Prostate gland (tissue), 2 donors: Measurements from ENCODE around the gene FOXD4L1. TPM values are rescaled to one million over a fixed set of nuclear protein-coding genes. Genes with fewer than 3 reads are reported as not detected.
A peak's percentile ranks its signal among the peaks of the same experiment; 100 is the strongest.
"Not testable (repeated sequence)": the region's sequence is repeated elsewhere in the genome, so short reads cannot be mapped to it uniquely, and the experiment has no call there.

ENCODE experiments used
- DNase-seq: peaks from one replicate; pipeline ENCODE4 v3.0.0-alpha.2; 2019; ENCODE audit warnings: low spot score
- H3K27ac ChIP-seq, 2 donors: fragments of 200-600 bp; sonication (generic); 2 replicates each; pipeline ENCODE4 v1.5.1; 2017 to 2019
- H3K27me3 ChIP-seq: fragments of 200-600 bp; sonication (generic); replicated peaks from 2 replicates; pipeline ENCODE4 v1.5.1; 2019; ENCODE audit not compliant: insufficient read depth
- H3K36me3 ChIP-seq, 2 donors: fragments of 200-600 bp; sonication (generic); 1 replicate in 1 of 2; 2 replicates in 1 of 2; pipeline versions ENCODE4 v1.5.1 to v1.8.1; 2017 to 2019
- H3K4me1 ChIP-seq: fragments of 200-600 bp; sonication (generic); replicated peaks from 2 replicates; pipeline ENCODE4 v1.5.1; 2019
- H3K4me3 ChIP-seq, 2 donors: fragments of 200-600 bp; sonication (generic); 2 replicates each; pipeline ENCODE4 v1.5.1; 2017 to 2019
- H3K9me3 ChIP-seq: fragments of 200-600 bp; sonication (generic); 2 replicates; pipeline ENCODE4 v1.5.1; 2017
- WGBS: methylation state at CpG from one replicate; pipeline ENCODE4 v1.1.5; 2018; 5-methylcytosine and 5-hydroxymethylcytosine counted together
- intact Hi-C: fragments of 100-400 bp; cut with DNase I; formaldehyde crosslinking; loops from one replicate; pipeline ENCODE4 v1.14.2; 2022
- total RNA-seq, 2 donors: library from RNA; depleted of rRNA; stranded (reverse); fragments of >200 nt; gene quantifications; one replicate each; pipeline ENCODE4 v1.1.0, GENCODE V29; 2016

FOXD4L1 gene
- total RNA-seq, 2 donors from 2014 or later, result not detected

DNA sequence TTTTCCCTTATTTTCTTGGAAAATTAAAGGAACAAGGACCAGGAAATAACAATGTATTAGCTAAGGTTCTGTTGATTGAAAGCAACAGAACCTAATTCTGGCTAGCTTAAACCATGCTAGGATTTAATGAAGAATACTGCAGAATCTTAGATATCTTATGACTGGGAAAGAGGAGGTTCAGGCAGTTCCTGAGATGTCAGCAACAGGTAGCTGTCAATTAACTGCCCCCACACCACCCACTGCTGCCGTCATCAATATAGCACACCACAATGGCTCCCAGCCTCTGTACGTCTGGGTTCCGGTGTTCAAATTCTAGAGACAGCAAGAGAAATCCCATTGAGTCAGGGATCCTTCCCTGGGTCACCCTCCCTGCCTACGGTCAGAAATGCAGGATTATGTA lies 34.5 kb downstream of the FOXD4L1 start:
- H3K4me3 ChIP-seq, H3K9me3 ChIP-seq, intact Hi-C loops, H3K27ac ChIP-seq, H3K27me3 ChIP-seq, DNase-seq, H3K4me1 ChIP-seq, H3K36me3 ChIP-seq: not testable (repeated sequence)
- no CpG with 5 or more reads among the region's 4 CpGs for WGBS

DNA sequence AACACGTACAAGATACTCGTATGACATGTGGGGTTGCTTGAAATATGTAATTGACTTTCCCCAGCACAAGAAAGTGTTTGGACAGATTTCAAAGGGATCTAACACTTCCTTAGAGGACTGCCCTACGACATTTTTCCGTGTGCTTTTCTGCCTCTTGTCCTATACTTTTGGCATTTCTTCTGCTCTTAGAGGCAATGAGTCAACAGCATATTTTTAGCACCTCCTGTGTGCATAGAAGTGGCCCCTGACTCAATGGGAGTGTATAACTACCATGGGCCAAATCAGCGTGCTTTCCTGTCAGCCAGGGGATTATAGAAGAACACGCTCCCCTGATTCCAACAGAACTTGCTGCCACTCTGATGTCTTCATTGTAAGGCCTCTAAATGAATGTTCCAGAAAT lies 38.1 kb downstream of the FOXD4L1 start:
- intact Hi-C loops, DNase-seq, H3K36me3 ChIP-seq, H3K4me1 ChIP-seq, H3K4me3 ChIP-seq, H3K27me3 ChIP-seq, H3K27ac ChIP-seq, H3K9me3 ChIP-seq: not testable (repeated sequence)
- 67% methylated on average over 6 of the region's 6 CpGs for WGBS

DNA sequence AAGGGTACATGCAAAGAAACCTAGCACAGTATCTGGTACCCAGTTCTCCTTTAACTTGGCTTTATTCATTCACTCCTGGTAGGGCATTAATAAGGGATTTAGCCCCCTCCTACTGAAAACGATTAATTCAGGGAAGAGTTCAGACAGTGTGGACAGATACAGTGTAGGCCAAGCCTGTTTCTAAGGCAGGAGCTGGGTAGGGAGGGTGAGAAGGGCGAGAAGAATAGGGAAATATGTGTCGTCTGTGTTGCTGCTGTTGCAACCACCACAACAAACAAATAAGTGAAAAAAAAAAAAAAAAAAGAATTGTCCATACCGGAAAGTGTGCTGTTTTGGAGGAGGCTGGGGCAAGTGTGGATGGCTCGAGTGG lies 42.4 kb downstream of the FOXD4L1 start:
- H3K27me3 ChIP-seq, H3K4me1 ChIP-seq, DNase-seq, H3K36me3 ChIP-seq, H3K4me3 ChIP-seq, intact Hi-C loops, H3K27ac ChIP-seq, H3K9me3 ChIP-seq: not testable (repeated sequence)
- WGBS, result 32% methylated on average over 5 of the region's 5 CpGs

DNA sequence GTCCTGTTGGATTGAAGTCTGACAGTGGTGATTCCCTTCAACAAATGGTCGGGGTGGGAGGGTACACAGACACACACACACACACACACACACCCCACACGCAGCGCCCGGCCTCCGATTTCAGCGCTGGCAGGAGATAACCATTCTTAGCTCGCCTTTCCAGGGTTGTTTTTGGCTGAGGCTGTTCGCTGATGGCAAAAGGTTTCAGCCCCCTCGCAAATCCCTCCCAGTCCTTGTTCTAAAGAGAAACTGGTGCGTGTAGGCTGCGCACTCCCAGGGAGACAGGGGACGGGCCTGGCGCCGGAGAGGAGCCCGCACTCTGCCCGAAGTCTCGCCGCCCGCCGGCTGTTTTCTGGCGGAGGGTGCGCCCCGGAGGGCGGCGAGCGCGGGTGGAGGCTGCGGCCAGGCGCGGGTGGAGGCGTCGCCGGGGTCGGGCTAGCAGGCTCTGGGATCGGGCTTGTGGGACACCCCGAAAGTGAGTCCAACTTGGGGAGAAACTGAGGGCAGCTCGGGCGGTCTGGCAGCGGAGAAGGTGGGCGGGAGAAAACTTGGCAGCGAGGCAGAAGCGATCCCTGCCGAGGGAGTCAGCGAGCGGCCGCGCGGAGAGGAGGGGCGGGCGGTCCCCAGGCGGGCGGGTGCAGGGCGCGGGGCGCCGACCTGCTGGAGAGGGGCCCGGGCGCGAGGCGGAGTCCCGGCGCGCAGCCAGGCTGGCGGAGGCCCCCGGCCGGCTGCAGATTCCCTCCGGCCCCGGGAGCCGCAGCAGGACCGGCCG lies 42.9 kb downstream of the FOXD4L1 start:
- intact Hi-C loops, H3K27me3 ChIP-seq, H3K4me1 ChIP-seq, H3K9me3 ChIP-seq, DNase-seq, H3K36me3 ChIP-seq: not testable (repeated sequence)
- WGBS, result under 1% methylated on average over 52 of the region's 71 CpGs
- peak overlapping the region; percentile 50 to 67 for H3K27ac ChIP-seq
- peak overlapping the region; percentile 41 to 48 for H3K4me3 ChIP-seq

DNA sequence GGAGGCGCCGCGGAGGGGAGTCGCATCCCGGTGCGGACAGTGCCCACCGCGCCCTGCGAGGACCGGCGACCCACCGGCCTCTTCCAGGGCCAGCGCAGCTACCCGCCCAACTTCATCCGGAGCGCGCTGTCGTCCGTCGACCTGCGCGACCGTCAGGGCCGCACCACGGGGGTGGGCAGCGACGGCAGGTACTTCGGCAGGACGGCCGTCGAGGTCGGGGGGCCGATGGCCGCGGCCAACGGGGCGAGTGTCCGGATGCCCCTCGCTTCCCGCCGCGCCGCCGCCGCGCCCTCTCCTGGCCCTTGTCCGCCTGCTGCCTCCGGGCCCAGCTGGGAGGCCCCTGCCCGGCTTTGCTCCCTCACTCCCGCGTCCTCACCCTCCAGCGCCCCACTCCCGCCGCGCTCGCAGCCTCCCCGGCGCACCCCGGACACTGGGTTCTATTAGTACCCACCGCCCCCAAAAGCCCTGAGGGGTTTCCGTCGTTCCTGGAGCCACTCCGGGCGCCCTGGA lies 43.6 kb downstream of the FOXD4L1 start:
- H3K27me3 ChIP-seq, intact Hi-C loops, H3K9me3 ChIP-seq, H3K36me3 ChIP-seq, H3K4me1 ChIP-seq, DNase-seq: not testable (repeated sequence)
- Histone ChIP-seq H3K27ac (peak overlapping the region in 1 of 2 donors; percentile 67), H3K4me3 (peak overlapping the region; percentile 41 to 48)
- 2% methylated on average over 17 of the region's 64 CpGs for WGBS

DNA sequence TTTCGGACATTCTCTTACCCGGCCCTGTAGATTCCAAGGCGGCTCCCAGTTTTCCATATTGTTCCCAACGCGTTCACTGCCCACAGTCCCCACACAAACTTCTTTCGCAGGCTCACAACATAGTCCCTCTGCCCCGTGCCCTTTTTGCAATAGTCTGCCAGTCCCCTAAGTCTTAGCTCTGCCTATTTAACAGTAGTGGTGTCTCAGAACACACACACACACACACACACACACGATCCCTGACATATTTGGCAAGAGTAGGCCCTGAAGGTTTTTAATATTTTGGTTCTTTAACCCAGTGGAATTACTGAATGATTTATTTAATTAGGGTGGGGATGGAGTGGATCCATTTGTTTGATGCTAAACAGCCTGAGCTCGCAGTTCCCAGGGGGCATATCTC lies 44.1 kb downstream of the FOXD4L1 start:
- 9% methylated on average over 8 of the region's 9 CpGs for WGBS
- H3K4me3 ChIP-seq, DNase-seq, H3K27ac ChIP-seq, H3K27me3 ChIP-seq, H3K36me3 ChIP-seq, H3K9me3 ChIP-seq, H3K4me1 ChIP-seq, intact Hi-C loops: not testable (repeated sequence)

Other genes with a start within 250 kb of the FOXD4L1 start
- gene PAX8, start 219.7 kb upstream of the FOXD4L1 start, total RNA-seq, result 1 to 10 TPM; 1.0 to 3.8 TPM
- 10 to 100 TPM; 19.3 to 25.0 TPM for gene ZNG1B, start 61.0 kb upstream of the FOXD4L1 start, total RNA-seq
- gene RABL2A, start 128.6 kb downstream of the FOXD4L1 start, total RNA-seq, result 10 to 100 TPM; 14.7 to 29.2 TPM